ENCODE data around the gene CREB5.

The CREB5 gene

DNA sequence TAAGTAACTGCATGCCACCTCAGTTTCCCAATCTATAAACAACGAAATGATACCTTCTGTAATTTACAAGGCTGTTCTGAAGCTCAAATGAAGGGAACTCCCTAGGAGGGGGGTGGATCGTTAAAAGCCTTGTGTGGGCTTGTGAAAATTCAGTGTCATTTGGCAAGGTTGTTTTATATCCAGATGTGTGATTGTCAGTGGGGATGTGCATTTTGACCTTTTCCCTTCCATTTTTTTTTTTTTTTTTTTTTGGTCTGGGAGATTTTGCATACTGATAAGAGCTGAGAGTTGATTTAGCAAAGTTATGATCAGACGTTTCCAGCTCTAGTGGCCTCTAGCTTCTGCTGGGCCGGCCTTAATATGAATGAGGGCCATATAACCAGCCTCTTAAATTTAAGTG is 22.8 kb downstream of the CREB5 start:
- no peak for DNase-seq (ENCODE audit: low spot score)

DNA sequence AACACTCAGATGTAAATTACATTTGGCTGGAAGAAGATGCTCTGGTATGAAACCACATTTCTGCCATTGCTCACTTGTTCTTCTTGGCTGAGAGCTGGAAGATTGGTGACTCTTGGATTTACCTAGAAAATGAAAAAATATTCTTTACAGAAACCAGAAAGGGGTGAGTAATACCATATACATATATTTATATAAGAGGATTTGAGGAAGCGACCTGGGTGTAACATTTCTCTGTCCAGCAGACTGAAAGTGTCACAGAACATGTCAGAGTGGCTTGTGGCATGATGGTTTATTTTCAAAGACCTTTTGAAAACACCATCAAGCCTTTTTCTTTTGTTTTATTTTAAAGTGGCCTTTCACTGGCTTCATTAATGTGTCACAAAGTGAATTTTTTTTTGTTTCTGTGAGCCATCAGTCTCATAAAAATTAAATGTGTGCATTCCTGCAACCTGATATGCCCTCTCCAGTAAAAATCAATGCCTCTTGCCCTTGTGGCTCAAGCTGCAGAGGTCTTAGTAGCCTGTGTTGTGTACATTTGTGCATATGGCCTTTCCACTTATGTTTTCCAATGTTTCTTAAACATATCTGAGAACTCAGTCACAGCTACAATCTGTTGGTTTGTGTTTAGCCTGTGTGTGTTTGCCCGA is 23.5 kb downstream of the CREB5 start:
- no peak for DNase-seq (ENCODE audit: low spot score)

DNA sequence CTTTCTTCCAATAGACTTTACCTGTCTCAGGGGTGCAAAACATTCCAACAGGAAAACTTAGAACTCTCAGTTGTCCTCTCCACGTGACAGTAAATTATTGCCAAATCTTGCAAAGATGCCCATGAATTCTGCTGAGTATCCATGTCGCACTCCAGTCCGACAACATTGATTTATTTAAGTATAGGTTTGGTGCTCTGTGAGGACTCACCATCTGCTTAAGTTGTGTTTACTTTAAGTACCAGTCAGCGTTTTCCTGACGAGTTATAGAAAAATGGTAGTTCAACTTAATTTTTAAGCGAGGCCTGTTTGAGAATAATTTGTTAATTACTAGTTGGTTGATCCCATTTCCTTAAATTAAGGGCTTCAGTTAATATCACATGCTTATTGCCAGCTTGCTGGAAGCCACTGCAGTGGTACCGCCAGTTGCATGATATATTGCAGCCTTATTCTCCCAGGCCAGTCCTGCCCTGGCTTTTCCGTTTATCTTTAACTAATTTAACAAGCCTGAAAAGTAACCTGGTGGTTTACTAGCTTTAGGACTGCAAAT is 27.8 kb downstream of the CREB5 start:
- DNase-seq (ENCODE audit: low spot score), result no peak

DNA sequence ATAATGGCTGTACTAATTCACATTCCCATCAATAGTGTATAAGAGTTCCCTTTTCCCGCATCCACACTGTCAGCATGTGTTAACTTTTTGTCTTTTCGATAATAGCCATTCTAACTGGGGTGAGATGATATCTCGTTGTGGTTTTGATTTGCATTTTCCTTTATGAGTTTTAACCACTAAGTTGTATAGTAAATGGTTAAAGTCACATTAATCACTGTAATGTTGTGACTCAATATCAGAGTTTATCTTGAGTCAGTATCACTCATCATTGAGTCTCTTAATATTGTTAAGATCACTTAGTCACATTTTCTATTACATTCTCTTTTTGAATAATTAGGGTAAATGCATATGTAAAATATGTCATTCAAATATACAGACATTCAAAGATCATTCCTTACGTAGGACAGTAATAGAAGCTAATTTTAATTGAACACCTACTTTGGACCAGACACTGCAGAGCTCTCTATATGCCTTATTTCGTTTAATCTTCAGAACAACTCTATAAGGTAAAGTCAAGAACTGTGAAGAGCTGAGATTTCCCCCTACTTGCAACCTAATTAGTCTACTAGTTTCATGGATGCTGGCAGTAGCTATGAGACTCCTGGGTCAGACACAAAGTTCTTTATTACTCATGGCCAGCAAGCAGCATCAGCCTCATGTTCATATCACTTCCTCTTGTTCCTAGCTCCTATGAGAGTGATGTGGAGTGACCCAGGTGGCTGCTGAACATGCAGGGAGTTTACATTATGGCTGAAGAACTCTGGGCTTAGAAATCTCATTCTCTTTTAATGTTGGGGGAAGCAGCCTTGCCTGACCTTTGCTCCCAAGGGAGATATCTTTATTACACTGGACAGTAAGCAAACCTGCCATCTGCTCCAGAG is 30.5 kb downstream of the CREB5 start:
- no peak for DNase-seq (ENCODE audit: low spot score)

DNA sequence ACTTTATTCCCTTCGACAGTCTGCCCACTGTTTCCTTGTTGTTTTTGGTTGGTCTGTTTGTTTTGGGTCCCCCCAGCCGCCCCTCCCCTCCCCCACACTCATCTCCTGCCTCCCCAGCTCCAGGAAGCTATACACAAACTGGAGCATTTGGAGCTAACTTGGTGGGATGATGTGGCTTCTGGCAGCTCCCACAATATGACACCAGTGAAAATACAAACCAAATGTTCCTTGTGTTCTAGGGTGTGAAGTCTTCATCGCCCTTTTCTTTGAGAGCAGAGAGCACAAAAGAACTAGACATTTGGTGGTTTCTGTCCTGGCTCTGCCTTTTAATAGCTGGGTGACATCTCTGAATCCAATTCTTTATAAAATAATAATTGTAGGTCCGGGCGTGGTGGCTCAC is 33.8 kb downstream of the CREB5 start:
- no peak for DNase-seq (ENCODE audit: low spot score)

DNA sequence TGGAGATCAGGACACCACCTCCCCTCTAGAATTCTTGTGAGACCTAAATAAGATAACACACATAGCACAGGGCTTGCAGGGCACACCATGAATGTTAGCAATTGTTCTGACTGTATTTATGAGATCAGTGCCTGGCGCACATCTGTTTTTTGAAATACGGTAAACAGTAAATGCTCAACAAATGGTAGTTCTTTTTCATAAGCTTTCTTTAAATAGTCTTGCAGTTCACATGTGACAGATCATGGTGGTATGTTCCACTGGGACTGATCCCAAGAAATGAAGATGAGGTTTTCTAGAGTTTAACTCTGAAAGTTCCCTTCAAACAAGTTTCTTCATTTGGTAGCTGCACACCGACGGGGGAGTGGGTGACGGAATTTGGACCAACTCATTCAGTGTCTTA is 34.8 kb downstream of the CREB5 start:
- no peak for DNase-seq (ENCODE audit: low spot score)

DNA sequence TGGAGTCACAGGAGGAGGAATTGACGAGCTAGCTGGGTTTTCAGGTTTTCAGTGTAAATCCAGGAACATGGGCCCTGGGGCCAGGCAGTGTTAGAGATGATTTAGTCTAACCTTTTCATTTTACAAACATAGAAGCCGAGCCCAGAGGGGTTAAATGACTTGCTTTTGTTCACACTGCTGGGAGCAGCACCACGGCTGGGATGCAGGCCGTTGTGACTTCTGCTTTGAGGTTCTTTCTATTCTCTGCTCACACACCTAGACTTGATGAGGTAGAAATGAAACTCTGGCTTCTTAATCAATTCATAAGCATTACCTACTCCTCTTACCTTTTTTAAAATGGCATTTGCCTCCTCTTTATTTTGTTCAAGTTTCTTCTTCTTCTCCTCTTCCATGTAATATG is 36.4 kb downstream of the CREB5 start:
- no peak for DNase-seq (ENCODE audit: low spot score)

DNA sequence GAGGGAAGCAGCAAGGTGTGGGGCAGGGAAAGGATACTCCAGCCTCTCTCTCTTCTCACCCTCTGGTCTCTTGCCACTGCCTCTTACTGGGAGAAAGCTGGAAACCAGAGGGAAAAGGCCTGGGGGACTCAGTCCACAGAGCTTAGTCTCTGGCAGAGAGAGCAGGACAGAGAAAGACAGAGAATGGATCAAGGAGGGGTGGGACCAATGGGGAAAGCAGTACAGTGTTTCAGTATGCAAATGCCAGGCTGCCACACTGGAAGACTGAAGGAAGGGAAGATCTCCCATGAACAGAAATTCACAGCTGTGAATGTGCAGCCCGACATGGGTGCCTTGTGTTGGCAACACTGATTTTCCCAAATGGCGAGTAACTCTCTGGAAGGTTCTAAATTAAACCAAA is 40.4 kb downstream of the CREB5 start:
- DNase-seq (ENCODE audit: low spot score), result no peak

DNA sequence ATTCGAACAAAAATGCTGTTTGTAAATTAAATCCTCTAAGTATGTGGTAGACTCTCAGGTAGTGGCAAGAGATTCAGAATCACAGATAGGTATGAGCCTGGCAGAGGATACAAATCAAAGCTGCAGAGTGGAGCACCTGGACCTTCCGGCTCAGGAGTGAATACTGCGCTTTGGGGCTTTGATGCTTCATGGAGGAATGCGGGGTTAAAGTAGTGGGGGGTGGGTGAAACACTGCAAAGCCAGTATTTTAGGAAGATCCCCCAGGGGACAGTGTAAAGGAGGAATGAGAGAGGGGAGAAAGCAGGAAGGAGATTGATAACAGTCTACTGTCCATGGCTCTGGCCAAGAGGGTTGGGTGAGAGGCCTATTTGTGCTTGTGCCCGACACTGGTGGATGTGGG is 43.2 kb downstream of the CREB5 start:
- DNase-seq (ENCODE audit: low spot score), result no peak

DNA sequence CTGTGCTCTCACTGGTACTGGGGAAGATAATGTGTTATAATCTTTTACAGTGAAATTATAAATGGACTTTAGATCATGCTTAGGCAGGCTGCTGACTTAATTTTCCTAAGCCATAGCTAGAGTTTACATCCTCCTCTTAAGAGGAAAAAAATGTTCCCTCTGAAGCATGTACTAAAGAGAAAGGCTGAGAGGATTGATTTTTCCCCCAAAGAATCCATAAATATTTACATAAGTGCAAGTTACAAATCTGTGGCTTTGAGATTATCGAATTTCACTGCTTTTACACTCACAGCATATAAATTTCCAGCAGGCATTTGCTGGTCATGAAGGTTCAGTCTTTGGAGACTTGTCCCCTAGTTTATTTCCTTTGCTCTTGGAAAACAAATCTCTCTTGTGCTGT is 43.7 kb downstream of the CREB5 start:
- DNase-seq (ENCODE audit: low spot score), result no peak

DNA sequence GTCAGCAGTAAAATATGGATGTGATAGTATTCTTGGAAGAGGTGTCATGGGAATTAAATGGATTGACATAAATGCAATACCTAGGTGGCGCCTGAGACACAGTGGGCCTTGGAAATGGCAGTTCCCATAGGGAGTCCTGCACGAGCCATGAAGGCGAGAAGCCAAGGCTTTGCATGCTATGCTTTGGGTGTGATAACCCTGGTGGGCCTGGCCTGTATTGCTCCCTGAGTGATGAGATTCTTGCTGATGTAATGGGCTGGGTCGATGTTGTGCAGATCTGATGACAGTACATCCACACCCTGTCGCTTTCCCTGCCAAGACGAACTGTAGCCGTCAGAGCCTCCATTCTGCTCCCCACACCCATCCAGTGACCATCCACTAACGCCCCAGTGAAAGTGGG is 46.4 kb downstream of the CREB5 start:
- DNase-seq (ENCODE audit: low spot score), result no peak

DNA sequence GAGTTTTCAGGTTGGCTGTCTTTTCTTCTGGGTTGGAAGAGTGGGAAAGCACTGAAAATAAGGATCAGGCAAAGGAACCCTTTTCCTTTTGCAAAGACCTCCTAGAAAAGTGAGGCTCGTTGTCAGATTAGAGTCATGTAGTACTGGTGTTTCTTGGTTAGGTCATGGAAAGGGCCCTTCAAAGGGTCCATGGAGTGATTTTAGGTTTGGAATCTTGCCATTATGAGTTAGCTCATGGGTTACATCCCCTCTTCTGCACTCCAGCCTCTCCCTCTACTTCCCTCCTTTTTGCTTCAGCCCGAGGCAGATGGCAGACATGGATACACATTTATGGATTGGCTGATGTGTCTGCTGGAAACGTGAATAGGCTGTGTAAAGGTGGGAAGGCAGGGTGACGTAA is 47.0 kb downstream of the CREB5 start:
- no peak for DNase-seq (ENCODE audit: low spot score)

DNA sequence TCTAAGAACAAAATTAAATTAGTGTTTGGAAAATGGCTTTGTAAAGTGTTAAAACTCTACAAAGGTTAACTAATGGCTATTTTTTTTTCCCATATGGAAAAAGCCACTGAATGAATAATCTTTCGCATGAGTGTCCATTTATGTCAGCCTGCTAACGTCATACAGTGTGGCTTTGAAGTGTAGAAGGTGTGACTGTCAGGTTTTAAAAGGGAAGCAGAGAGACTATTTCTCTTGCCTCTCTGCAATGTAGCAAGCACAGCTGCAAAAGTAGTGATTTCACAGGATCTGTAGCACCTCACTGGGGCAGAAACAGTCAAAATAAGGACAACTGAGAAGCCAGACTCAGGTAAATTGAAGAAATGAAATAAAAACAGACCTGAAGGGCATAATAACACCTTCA is 53.4 kb downstream of the CREB5 start:
- no peak for DNase-seq (ENCODE audit: low spot score)

DNA sequence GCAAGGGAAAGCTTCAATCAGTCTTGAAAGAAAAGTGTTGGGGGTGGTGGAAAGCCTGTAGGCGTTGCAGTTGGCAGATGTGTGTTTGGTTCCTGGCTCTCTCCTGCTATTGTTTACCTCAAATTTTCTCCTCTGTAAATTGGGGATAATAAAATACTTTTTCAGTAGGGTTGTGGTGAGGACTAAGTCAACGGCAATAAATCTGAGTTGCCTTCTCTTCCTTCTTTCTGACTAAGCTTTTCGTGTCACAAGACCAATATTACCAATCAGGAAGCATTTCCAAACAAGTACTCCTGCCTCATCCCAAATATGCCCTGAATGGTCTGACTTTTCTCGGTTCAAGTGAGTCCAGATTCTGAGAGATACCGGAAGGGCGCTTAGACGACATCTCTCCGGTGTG is 54.0 kb downstream of the CREB5 start:
- DNase-seq (ENCODE audit: low spot score), result peak; percentile 49

DNA sequence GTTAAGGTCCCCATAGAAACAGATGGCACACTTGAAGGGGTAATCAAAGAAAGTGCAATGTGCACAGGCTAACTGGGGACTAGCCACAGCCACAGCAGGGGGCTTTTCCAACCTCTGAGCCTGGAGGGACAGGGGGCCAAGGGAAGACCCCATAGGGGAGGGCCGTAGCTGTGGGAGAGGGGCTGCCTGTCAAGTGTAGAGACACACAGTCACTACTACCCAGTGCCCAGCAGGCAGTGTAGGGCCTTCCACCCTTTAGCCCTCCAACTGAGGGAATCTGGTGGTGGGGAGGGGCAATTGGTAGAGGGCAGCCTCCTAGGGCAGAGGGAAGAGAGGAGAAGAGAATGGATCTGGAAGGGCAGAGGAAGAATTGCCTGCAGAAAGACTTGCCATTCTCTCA is 54.6 kb downstream of the CREB5 start:
- no peak for DNase-seq (ENCODE audit: low spot score)

DNA sequence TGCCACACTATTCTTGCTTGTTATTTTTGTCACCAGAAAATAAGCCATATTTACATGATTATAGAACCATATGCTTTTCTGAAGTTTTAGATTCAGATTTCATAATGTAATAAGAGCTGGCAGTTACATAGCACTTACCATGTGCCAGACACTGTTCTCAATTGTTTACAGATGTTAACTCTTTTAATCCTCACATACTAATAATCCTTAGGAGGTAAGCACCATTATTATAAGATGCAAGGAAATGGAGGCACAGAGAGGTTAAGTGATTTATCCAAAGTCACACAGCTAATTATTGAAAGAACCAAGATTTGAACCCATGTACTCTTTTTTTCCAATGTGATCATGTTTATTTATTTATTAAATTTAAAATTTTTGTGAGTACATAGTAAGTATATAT is 57.2 kb downstream of the CREB5 start:
- no peak for DNase-seq (ENCODE audit: low spot score)

DNA sequence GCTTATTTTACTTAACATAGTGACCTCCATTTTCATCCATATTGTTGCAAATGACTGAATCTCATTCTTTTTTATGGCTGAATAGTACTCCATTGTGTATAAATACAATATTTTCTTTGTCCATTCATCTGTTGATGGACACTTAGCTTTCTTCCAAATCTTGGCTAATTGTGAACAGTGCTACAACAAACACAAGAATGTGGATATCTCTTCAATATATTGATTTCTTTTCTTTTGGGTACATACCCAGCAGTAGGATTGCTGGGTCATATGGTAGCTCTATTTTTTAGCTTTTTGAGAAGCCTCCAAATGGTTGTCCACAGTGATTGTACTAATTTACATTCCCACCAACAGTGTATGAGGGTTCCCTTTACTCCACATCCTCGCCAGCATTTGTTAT is 58.0 kb downstream of the CREB5 start:
- DNase-seq (ENCODE audit: low spot score), result no peak

DNA sequence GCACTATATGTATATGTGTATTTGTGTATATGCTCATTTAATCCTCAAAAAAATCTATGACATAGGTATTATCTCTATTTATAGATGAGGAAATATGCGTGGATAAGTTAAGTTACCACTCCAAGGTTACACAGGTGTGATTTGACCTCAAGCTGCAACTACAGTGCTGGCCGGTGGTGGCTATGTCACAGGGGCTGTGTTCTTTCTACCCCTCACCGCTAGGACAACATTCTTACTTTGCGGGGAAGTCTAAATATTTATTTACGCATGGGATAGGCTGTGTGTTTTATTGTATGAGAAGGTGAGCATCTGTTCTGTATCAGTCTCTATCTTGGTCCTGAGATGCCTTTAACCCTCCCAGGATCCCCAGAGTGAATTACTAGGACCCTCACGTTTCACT is 60.0 kb downstream of the CREB5 start:
- DNase-seq (ENCODE audit: low spot score), result no peak

DNA sequence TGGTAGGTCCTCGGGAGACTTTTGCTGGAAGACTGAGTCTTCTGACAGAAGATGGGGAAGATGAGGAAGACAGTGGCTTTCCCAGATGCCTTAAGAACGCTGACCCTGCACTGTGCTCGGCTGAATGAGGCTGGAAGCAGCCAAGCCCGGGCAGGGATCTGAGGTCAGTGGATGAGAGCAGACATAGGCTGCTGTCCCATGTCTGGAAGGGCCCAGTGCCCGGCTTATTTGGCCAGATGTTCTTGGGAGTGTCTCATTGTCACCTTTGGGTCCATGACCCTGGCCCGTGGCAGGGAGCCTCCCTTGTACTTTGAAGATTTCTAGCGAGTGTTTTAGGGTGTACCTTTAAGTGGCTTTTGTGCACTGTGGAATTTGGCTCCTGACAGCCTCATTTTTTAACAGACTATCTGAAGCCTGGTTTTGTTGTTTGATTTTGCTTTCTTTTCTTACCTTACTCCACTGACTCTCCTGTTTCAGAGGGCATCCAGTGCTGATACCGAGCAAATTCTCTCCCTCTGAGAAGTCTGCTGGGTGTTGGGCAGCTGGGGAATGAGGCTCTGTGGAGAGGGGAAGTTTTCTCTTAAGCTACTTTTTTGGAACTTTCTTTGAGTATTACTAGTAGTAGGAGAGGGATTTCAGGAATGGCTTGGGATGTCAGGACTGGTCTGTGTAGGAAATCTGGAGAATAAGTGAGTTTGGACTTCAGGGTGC is 61.4 kb downstream of the CREB5 start:
- DNase-seq (ENCODE audit: low spot score), result peak; percentile 27

DNA sequence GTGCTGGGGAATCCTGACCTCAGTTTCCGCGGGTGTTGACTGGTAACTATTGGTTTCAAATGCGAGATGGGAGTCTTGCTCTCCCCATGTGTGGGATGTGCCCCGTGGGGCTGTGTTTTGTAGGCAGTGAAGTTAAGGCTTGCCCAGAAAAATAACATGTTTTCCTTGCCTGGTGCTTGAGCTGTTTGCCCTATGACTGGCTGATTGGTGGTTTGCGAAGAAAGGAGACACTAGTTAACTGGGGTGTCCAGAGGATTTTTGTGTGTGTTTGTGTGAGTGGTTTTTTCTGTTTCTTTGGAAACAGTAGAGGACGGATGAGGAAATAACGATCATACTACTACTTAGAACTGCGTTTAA is 61.9 kb downstream of the CREB5 start:
- DNase-seq (ENCODE audit: low spot score), result no peak

DNA sequence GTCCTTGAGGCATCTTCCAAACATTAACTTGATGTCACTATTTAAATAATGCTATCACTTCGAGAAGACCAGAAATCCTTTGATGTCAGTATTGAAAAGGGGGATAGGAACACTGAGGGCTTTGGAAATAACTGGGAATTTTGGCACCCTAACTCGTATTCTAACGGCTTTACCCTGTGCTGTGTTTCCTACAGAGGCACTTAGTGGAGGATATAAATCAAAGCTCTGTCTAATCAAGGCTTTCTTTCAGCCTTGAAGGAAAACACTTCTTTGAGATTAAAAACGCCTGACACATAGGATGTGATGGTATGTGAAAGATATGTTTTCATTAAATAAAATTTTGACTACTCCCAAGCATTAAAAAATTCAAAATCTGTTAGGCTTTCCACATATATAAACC is 62.3 kb downstream of the CREB5 start:
- no peak for DNase-seq (ENCODE audit: low spot score)

DNA sequence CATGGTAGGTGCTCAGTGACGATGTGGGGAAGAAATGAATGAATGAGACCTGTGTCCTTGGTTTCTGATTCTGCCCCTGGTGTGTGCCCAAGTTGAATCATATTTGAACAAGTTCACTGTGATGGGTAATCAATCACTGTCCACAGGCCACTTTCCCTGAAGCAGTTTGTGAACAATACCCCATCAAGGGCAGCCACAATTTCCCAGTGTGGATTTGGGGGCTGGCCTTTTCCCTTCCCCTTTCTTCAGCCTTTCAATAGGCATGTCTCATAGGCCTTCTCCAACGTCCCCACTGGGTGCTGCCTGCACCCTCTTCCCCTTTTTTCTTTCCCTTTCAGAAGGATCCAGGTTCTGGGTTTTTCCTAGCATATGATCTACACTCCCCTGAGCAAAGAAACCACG is 64.7 kb downstream of the CREB5 start:
- DNase-seq (ENCODE audit: low spot score), result no peak

DNA sequence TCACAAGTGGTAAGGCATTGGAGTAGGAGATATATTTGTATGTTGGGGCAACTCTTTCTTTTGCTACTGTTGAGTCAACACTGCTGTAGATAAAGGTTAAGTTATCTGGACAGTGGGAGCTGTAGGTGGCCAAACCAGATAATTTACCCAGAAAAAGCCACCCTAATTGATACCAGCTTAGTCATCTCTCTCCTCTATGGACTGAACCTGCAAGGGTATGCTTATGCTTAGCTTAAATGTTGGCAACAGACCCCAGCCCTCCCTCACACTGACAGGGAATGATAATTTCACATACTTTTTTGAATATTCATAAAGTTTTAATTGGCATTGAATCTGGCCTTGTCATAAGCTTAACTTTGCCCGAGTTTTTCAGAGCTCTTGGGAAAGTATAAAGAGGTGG is 66.3 kb downstream of the CREB5 start:
- DNase-seq (ENCODE audit: low spot score), result no peak
